NCI-H2196 (cell line): ENCODE measurements around the gene TLK2.
"Not testable (repeated sequence)": the region's sequence is repeated elsewhere in the genome, so short reads cannot be mapped to it uniquely, and the experiment has no call there.

Source experiments
- DNase-seq: peaks from one replicate; lab custom pipeline; 2025; ENCODE audit not compliant: unreplicated experiment; lab: John Stamatoyannopoulos, UW

The TLK2 gene

DNA sequence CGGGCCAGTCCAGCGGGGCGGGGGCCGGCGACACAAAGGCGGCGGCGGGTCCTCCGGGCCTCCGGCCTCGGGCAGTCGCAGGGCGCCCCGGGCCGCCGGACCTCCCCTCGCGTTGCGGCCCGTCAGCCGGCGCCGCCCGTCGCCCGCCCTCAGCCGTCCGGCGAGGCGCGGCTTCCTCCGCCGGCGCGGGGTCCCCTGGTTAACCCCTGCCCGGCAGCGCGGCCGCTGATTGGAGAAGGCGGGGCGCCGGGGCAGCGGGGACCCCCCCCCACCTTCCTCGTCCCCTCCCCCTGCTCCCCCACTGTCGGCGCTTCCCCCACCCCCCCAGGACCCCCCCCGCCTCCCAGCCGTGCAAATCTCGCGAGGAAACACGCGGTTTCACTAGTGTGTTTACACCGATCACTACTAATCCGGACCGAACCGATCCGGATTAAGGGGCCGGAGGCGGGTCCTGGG lies at the start of gene TLK2:
Gene TLK2 (plus strand): TSS at position 402 of the 456 bp plus-strand sequence. CDS start 2,301 bp downstream, outside the sequence.
- peak; percentile 77 for DNase-seq

DNA sequence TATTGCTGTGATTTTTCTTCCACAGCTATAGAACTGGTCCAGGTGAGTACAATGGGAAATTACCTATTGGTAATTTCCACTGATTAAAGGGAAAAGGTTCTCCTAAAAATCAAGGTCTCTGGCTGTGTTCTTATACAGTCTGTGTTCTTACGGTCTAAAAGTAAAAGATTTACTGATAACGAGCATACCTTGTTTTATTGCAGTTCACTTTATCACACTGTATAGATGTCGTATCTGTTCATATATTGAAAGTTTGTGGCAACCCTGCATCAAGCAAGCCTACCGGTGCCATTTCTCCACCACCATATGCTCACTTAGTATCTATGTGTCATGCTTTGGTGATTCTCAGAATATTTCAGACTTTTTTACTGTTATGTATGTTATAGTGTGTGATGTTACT lies 43.4 kb upstream of the TLK2 start:
- not testable (repeated sequence) for DNase-seq

DNA sequence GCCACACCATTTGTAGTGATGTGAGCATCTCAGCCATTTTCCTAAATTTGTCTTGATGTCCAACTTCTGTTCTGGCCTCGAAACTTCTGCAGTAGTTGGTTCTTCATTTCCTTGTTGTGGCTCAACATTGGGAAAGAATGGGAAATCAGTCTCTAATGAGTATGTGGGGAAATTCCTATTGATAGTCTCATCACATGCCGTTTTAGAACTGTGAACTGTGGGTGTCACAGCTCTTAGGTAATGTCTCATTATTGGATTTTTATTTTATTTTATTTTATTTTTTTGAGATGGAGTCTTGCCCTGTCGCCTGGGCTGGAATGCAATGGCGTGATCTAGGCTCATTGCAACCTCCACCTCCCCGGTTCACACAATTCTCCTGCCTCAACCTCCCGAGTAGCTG lies 37.4 kb upstream of the TLK2 start:
- DNase-seq, result not testable (repeated sequence)

DNA sequence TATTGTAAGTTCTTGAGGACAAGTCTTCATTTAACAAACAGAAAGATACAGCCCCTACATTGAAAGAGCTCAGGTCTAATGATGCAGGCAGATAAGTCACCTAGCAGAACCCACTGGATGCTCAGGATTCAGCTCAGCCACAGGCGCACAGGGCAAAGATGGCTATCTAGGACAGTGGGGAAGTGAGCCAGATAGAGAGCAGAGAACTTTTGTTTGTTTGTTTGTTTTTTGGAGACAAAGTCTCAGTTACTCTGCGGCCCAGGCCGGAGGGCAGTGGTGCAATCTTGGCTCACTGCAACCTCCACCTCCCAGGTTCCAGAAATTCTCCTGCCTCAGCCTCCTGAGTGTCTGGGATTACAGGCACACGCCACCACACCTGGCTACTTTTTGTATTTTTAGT lies 34.6 kb upstream of the TLK2 start:
- DNase-seq, result no peak

DNA sequence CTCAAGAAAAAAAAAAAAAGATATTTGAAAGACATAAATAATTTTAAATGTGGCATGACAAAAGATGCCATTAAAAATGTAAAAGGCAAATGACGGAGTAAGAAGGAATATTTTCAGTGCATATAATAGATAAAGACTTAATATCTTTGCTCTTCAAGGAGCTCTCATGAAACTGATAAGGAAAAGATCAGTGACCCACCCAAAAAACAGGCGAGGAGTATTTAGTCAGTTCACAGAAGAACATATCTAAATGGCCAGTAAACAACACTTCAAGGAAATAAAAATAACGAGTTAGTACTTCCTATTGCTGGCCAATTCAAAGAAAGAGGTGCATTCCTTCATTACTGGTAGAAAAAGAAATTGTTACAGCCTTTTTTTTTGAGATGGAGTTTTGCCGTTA lies 32.8 kb upstream of the TLK2 start:
- DNase-seq, result not testable (repeated sequence)

DNA sequence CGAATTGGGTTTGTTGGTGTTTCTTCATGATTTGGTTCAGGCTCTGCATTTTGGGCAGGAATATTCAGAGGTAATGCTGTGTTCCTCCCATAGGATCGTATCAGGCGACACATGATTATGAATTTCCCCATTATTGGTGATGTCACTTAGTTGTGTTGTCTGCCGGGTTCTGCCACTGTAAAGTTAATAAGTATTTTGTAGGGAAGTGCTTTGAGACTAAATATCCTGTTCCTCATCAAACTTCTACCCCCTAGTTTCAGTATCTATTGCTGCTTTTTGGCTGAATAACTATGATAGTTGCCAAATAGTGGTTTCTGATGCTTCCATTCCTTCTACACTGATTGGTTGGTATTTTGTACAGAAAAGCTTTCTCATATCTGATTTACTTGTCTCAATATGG lies 26.4 kb upstream of the TLK2 start:
- DNase-seq, result not testable (repeated sequence)

DNA sequence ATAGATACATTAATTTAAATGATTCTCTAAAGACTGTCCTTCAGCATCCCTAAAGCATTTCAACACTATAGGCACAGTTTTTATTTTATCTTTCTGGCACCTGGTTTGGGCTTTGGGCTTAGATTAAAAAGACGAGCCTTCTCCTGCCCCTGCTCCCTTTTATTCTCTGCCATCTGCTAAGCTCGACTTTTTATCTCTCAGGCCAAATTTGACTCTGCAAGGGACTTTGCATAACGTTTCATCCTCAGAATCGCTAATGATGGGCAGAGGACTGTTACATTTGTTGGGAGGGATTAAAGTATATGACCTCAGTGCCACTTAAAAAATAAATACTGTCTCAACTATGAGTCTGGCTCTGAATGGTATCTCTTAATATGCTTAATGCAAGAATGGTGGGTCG lies 25.6 kb upstream of the TLK2 start:
- not testable (repeated sequence) for DNase-seq

DNA sequence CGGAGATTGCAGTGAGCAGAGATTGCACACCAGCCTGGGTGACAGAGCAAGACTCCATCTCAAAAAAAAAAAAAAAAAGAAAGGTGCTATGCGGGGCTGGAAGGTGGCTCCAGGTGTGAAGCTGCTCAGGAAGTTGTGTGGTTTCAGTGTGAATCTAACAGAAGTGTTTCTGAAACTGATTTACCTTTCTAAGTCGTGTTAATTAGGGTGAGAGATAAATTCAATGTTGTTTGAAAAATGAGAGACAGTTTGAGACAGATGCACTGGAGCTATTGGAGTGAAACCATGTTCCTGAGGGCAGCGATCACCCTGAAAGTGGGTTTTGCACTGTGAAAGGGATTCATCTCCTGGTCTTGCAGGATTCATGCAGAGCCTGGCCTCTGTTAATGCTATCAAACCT lies 25.0 kb upstream of the TLK2 start:
- DNase-seq, result not testable (repeated sequence)

DNA sequence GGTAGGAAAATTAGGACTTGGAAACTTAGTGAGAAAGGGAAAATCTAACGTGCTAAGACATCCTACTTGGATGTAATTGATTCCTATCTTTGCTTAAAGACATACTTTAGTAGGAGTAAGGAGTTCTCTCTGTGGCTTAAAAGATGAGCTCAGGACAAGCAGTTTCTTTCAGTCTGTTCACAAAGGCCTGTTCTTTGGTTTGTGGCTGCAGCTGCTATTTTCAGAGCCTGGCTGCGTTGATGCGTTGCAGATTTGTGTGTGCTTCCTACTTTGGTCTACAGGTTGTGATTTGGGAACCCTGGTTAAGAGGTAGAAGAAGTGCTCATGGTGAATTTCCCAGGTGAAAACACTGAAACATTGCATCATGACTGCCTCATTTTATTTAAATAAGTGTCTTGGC lies 24.5 kb upstream of the TLK2 start:
- not testable (repeated sequence) for DNase-seq

DNA sequence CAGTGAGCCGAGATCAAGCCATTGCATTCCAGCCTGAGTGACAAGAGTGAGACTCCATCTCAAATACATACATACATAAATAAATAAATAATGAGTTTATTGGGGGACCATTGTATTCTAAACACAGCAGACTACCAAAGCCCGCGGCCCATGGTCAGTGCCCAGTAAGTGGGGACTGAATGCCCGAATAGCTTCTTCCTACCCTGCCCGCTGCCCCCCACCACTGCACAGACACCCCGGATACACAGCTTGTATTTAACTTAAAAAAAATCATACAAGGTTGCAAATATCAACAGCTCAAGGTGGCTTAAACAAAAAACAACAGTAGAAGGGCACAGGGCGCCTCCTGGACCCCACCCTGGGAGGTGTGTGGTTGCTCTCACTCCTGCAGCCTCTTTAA lies 22.6 kb upstream of the TLK2 start:
- DNase-seq, result no peak

DNA sequence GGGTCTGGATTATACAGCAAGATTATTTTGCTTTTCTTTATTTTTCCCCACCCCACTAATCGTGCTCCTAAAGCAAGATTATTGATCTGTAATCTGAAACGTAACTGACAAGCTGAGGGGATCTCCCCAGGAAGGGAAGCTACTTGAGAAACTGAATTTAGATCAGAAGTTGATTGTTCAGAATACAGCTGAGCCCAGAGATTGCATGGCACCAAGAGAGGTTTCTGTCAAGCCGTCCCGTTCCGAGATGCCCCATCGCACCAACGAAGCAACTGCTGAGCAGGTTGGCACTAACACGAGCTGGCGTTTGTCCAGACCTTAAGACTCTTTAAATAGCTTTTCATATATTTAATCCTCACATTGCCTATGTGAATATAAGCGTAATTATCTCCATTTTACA lies 20.1 kb upstream of the TLK2 start:
- DNase-seq, result not testable (repeated sequence)

DNA sequence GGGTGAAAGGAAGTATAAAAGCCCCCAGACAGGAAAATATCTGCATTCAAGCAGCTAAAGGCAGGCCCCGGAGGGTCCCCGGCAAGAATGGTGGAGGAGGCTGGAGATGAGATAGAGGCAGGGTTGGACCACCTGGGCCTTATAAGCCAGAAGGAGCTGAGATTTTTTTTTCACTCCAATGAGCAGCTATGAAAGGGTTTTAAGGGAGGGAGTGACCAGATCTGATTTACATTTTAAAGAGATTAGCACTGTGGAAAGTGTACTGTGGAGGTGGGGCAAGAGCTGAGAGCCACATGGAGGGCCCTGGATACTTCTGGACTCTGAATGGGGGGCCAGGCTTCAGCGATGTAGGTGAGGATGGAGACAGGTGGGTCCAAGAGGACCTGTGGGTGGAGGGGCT lies 14.2 kb upstream of the TLK2 start:
- DNase-seq, result not testable (repeated sequence)

DNA sequence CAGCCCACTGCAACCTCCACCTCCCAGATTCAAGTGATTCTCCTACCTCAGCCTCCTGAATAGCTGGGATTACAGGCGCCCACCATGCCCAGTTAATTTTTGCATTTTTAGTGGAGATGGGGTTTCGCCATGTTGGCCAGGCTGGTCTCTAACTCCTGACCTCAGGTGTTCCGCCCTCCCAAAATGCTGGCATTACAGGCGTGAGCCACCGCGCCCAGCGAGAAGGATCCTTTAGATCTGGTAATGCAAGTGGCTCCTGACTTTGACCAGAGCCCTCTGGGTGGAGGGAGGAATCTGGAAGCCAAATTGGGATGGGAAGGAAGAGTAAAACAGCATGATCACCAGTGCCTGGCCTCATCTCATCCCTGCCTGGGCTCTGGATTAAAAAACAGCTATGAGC lies 13.4 kb upstream of the TLK2 start:
- DNase-seq, result not testable (repeated sequence)

DNA sequence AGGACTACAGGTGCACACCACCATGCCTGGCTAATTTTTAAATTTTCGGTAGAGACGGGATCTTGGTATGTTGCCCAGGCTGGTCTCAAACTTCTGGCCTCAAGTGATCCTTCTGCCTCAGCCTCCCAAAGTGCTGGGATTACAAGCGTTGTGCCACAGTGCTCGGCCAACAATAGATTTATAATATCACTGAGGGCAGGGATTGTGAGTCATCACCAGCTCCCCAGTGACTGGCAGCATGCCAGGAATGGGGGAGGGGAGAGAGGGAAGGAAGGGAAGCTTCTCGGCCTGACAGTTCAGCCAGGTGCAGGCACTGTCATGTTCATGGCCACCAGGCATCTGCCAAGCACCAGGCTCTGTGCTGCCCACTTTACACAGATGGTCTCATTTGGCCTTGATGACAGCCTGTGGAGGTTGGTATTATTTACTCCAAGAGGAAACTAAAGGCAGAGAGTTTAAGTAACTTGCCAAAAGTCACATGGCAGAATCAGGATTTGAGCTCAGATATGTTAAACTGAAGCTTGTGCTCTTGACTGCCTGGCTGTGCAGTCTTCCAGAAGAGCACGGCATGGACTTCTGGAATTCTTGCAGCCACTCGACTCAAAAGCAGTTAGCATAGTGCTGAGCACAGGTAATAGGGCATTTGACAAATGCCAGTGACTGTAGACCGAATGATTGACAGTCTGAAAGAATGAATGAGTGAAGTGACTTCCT lies 7.8 kb upstream of the TLK2 start:
- DNase-seq, result peak; percentile 97

DNA sequence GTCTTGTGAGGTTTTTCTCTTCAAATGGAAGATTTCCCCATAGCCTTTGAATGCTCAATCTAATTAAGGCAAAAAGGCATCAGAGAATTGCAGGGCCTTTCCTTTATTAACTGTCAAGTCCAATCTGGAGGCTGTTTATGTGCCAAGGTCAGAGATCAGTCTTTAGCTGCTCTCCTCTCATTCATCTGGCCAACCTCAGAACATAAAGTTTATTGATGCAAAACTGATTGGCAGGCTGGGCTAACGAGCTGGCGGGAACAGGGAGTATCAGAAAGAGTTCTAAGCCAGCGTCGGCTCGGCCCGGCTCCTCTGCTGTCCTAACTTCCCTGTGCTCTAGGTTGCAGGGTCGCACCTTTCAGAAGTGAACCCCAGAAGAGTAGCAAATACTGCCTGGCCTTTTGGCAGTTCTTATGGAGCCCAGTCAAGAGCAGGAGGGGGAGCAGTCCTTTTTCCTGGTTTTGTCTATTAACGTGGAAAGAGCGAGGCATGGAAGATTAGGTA lies 7.2 kb upstream of the TLK2 start:
- DNase-seq, result peak; percentile 14

DNA sequence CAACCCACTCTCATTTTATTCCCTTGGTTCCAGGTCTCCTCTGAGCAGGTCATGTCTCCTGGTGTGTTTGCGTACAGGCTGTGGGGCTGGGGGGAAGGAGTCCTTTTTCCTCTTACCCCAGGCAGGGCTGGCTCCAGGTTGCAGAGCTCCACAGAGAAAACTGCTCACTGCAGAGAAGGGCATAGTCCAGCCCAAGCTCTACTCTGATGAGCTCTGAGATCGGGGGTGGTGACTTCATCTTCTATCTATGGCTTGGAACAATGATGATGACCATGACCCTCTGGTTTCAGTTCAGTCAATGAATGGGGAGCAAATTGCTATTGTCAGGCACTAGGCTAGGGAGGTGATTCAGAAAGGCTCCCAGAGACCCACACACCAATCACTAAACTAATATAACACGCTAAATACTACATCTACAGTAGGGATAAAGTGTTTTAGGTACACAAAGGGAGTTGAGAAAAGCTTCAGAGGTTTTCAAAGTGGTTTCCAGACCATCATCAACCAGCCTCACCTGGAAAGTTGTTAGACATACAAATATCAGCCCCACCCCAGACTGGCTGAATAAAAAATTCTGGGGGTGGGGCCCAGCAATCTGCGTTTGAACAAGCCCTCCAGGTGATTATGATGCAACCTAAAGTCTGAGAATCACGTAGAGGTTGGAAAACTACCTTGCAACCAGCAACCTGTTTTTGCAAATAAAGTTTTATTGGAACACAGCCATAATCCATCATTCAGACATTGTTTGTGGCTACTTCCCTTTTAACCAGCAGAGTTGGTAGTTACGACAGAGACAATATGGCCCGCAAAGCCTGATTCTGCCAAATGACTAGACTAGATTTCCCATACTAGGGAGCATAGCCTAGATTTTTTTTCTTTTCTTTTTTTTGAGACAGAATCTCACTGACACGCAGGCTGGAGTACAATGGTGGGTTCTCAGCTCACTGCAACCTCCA lies 5.3 kb upstream of the TLK2 start:
- DNase-seq, result not testable (repeated sequence)

DNA sequence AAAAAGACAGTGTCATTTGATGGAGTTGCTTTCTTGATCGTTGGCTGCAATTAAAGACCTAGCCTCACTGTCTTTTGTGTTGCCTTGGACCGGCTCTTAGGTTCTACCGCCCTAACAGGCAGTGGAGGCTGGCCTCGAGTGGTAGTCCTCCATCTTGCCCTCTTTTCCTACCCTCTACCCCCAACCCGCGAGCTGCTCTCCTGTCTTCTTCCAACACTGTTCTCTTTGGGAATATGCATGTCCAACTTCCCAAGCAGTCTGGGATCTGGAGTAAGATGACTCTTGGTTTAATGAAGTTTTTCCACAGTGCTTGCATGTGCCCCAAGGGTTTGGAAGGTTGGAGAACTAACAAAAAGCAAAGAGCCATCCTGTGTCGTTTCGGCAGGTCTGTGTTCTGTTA lies 1.5 kb upstream of the TLK2 start:
- not testable (repeated sequence) for DNase-seq

DNA sequence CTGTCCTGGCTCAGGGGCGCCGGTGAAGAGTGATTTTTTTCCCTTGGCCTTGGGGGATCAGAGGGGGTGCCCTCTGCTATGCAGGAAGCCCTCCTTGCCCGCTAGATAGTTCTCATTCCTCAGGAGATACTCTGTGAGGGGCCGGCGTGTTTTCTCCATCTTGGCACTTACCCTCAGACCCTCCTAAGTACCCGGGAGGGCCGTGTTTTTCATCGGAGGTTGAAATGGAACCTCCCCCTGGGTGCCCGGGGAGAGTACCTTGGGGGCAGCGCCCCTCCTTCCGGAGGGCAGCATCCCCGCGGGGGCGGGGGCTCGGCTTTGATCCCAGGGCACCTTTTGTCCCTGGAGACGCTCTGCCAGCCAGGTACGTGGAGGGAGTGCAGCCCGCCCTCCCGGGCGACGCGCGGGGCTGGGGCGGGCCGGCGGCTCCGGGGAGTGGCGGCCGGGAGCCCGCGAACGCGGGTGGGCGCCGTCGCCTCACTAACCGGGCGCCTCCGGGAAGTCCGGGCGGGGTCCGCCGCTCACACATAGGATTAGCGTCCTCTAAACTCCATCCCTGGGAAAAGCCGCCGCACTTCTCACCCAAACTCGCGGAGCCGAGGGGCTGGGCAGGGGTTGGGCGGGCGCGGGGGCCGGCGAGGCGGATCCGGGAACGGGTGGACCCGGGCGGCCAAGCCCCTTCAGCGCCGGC lies 762 bp upstream of the TLK2 start:
- DNase-seq, result not testable (repeated sequence)

DNA sequence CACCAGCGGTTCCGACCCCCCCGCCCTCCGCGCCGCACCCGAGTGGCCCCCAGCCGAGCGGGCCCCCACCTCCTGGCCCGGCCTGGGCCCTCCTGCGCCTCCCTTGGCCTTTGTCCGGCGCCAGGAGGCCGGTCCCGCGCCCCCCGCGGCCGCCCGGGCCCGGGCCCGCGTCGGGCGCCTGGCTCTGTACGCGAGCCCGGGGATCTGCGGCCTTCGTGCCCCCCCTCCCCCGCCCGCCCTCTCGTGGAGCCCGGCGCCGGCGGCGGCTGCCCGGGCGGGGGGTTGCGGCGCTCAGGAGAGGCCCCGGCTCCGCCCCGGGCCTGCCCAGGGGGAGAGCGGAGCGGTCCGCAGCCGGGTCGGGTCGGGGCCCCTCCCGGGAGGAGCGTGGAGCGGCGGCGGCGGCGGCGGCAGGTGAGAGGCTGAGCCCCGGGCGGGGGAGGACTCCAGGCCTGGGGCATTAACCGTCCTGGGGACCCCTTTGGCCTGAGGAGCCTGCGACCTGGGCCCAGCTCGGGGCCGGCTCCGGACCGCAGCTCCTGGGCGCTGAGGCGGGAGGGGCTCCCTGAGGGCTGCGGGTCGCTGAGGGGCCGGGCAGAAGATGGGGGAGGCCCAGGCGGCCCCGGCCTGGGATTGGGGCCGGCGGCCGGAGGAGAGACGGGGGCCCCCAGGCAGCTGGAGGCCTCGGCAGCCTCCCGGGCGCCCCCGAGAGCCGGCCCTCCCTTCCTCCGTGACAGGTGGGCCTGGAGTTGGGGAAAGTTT lies 434 bp downstream of the TLK2 start:
- not testable (repeated sequence) for DNase-seq

DNA sequence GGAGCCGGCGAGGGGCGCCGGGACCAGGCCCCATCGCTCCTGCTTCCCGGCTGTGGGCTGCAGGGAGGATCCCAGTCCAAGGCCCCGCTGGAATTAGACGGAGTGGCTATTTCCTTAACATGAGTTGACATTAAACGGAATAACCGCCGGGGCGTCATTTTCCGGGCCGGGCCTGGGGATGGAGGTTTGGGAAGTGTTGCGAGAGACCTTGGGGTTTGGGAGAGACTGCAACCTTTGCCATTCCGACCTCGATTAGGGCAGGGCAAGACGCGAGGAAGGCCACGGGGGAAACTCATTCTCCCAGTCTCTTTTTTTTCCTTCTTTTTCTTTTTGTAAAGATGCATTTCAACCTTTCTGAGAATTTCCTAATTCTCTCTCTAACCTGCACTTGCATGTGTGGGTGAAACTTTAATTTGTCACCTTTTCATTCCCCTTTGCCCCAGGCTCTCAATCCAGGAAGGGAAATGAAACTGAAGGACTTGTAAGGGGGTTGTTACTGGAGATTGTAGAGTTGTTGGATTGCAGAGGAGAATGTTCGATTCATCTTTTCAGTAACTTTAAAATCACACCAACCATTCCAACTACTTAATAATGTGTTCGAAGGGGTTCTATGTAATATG lies 1.1 kb downstream of the TLK2 start:
- DNase-seq, result not testable (repeated sequence)
